GM21381 (cell line): ENCODE data around the gene HABP2.

Experiments
- ATAC-seq: cut with Tn5 transposase; IDR thresholded peaks from one replicate; pipeline ENCODE4 v1.9.1; 2021; ENCODE audit warnings: mild to moderate bottlenecking, moderate library complexity; ENCODE audit not compliant: unreplicated experiment

The HABP2 gene

GRCh38 chr10:113592380-113592779, 39.5 kb downstream of the HABP2 start:
- no peak for ATAC-seq

- ATAC-seq = no peak
Measured at GRCh38 chr10:113594652-113595051, 41.8 kb downstream of the HABP2 start.

GRCh38 chr10:113600569-113600968, 47.7 kb downstream of the HABP2 start:
- ATAC-seq = no peak

- no peak for ATAC-seq
Measured at GRCh38 chr10:113603057-113603777, 50.4 kb downstream of the HABP2 start.

DNA sequence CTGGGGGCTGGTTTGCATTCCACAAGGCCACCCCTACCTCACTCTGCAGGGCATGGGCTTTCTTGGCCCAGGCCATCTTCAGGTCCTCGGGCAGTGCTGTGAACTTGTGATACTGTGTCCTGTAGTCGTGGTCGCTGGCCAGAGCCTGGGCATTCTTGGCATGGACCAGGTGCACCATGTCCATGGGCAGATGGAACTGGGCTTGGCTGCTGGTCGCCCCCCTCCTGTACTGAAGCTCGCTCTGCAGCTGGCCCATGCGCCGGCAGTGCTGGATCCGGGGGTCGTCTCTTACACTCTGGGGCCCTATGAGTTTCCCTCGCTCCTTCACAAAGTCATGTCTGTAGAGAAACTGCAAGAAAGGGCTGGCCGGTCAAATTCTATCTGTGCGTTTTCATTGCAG, 51.7 kb downstream of the HABP2 start:
- no peak for ATAC-seq

- no peak for ATAC-seq
Measured at GRCh38 chr10:113605268-113605978, 52.6 kb downstream of the HABP2 start.

- no peak for ATAC-seq
Measured at GRCh38 chr10:113609704-113610108, 56.9 kb downstream of the HABP2 start.

- no peak for ATAC-seq
Measured at GRCh38 chr10:113610631-113611601, 58.1 kb downstream of the HABP2 start.

- ATAC-seq = no peak
Measured at GRCh38 chr10:113612154-113612553, 59.3 kb downstream of the HABP2 start.

GRCh38 chr10:113613427-113613826, 60.6 kb downstream of the HABP2 start:
- ATAC-seq = no peak

- no peak for ATAC-seq
Measured at GRCh38 chr10:113613977-113614690, 61.3 kb downstream of the HABP2 start.

GRCh38 chr10:113616244-113617074, 63.6 kb downstream of the HABP2 start:
- ATAC-seq = no peak

DNA sequence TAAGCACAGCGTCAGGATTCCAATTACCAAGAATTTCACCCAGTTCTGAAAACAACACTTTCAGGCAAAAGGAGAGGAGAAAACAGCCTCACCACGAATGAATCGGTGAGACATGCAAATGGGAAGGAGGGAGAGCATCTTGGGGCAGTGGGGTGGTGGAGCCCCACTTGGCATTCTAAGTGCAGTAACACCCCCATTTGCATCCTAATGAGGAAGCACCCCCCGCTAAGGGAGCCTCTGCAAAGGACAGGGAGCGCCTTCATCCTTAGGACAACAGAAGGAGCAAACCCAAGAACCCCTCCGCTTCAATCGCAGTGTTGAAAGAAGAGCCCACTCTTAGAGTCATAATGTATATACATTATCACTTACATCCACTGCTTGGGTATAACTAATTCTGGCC, 64.2 kb downstream of the HABP2 start:
- ATAC-seq = no peak

DNA sequence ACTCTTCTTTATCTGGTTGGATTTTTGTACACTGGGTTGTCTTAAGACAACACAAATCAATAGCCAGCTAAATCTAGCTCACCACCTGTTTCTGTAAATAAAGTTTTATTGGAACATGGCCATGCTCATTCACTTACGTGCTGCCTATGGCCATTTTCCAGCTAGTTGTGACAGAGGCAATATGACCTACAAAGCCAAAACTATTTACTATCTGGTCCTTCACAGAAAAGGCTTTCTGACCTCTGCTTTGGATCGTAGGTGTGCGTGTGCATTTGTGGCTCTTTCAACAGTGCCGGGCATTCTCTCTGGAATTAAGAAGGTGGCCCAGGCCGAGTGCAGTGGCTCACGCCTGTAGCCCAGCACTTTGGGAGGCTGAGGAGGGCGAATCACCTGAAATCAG, 65.5 kb downstream of the HABP2 start:
- no peak for ATAC-seq

- no peak for ATAC-seq
Measured at GRCh38 chr10:113619401-113619800, 66.5 kb downstream of the HABP2 start.

GRCh38 chr10:113620511-113620910, 67.7 kb downstream of the HABP2 start:
- ATAC-seq = no peak

- ATAC-seq = no peak
Measured at GRCh38 chr10:113620936-113621335, 68.1 kb downstream of the HABP2 start.

DNA sequence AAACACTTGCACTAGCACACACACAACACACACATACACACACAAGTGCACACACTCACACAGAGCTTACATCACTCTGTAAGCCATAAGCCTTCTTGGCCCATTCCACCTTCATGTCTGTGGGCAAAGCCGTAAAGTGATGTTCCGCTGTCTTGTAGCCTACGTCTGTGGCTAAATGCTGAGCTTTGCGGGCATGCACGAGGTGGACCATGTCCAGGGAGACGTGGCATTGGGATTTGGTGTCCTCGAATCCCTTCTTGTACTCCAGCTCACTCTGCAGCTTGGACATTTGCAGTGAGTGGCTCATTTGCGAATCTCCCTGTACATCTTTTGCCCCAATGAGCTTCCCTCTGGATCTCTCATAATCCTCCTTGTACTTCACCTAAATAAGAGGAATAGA, 68.9 kb downstream of the HABP2 start:
- ATAC-seq = no peak

GRCh38 chr10:113622831-113623230, 70.0 kb downstream of the HABP2 start:
- no peak for ATAC-seq
